HG02938 (cell line): Measurements from ENCODE around the gene CHD5.
A peak's percentile ranks its signal among the peaks of the same experiment; 100 is the strongest.

Experiments
- ATAC-seq: cut with Tn5 transposase; IDR thresholded peaks from one replicate; pipeline ENCODE4 v1.9.1; 2021; ENCODE audit warnings: mild to moderate bottlenecking, moderate library complexity; ENCODE audit not compliant: unreplicated experiment

Gene CHD5

DNA sequence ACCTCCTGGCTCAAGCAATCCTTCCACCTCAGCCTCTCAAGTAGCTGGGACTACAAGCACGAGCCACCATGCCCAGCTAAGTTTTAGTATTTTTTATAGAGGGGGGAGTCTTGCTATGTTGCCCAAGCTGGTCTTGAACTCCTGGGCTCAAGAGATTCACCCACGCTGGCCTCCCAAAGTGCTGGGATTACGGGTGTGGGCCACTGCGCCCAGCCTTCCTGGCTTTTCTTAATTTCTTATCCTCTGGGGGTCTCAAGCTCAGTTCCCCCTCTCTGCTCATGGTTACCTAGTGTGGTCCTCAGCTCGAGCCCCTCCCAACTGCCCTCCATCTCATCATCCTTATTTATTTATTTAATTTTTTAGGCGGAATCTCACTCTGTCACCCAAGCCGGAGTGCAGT is 22.1 kb upstream of the CHD5 start:
- no peak for ATAC-seq

DNA sequence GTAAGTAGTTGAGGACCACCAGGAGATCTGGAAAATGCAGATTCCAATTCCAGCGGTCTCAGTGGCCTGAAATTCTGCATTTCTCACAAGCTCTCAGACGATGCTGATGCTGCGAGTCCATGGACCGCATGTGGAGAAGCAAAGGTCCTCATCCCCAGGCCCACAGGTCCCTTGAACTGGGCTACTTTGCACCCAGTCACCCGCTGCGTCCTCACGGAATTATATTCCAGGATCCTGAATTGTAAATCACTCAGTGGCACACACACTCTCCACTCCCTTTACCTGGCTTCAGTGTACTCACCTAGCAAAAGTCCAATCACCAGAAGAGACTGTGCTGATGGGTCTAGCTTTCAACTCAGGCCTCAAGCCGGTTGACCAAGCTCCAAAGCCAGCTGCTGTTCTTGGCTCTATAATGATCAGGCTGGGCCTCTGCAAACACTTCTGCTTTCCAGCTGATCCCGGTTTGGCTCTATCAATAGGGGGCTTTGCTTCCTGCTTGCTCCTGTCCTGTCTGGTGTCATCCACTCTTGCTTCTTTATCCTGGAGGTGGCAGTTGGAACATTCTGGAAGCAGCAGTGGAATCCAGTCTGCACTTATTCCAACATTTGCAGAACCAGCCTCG is 20.2 kb upstream of the CHD5 start:
- no peak for ATAC-seq

GRCh38 chr1:6199298-6200187 is 19.4 kb upstream of the CHD5 start, which contains the start of gene RPL22:
RPL22 (minus strand) TSS chr1:6199595; CDS start chr1:6199573, 22 bp downstream.
- ATAC-seq, result peak; percentile 91

GRCh38 chr1:6198646-6199297 is 18.7 kb upstream of the CHD5 start:
- ATAC-seq, result peak; percentile 26

DNA sequence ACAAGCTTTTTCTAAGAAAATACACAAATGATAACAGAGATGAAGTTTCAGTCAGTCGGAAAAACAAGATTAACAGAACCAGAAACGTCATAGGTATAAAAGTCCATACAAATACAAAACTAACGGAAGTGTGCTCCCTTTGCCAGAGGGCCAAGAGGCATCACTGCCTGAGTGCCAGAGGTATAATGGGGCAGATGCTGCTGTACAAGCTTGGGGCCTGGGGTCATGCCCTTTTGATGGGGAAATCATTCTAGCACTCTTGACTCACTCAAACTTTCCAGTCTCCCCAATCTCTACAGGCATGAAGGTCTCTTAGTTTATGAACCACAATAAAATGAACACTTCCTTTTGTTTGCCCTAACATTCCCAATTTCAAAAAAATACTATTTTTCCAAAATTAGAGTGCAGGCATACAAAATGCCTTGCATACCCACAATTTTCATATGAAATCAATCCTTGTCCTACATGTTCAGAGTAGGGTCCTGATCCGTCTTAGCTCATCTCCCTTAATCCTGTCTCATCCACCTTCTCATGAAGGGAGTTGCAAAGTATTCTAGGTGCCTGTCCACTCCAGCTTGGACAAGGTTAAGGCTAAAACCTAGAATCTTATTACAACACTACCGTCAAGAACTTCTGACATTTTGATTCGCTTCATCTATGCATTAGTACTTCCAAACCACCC is 17.8 kb upstream of the CHD5 start:
- no peak for ATAC-seq

GRCh38 chr1:6191968-6192367 is 11.8 kb upstream of the CHD5 start:
- no peak for ATAC-seq

DNA sequence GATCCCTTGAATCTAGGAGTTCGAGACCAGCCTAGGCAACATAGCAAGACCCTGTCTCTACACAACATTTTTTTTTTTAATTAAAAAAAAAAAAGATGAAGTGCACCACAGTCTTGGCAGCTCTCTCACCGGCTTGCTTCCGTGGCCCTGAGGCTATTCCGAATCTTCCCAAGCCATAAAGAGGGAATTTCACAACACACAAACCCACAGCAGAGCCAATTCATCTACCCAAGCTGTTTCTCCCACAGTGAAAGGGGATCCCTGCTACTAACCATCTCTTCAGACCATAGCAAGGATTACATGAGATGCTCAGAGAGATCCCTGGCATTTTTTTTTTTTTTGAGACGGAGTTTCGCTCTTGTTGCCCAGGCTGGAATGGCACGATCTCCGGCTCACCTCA is 8.3 kb upstream of the CHD5 start:
- ATAC-seq, result no peak

DNA sequence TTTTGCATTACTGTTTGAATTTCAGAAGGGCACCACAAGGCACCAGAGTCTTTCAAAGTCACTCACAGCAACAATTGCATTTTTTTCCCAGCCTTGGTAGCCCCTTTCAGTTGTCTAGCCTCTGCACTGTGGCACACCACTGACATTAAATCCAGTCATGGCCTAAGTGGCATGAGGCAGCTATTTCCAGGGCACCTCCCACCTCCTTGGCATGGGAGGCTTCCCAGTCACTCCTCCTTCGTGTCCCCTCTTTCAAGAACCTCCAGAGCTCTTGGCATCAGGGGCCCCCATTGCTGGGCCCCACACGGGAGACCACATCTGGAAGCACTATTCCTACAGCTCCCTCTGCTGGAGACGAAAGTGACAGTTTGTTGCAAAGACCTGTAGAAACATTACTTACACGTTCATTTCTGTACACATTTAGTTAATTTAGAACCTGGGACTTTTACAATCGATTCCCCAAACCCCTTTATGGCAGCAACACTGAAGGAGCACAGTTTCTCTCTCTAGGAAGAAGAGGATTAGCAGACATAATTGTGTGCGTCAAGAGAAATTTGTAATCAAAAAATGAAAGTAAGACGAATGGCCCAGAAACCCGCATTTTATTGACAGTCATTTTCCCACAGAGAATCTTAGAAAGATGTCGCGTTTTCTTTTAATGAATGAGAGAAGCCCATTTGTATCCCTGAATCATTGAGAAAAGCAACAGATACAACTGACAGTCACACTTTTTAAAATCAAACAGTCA is 5.7 kb upstream of the CHD5 start:
- no peak for ATAC-seq

DNA sequence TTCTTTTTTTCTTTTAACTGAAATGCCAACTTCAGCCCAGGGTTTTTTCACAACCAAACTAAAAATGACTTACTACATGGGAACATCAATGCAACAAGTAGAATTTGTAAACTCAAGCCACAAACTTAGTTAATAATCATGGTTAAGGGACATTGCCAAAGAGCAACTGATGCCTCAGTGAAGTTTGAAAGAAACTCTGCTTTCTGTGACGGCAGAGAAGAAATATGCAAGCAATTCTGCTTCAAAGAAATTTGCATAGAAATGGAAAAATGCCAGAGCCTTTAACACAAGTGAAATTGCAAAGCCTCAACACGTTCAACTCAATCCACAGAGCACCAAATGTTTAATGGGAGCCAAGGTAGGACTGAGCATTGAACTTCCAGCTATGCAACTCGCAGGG is 5.0 kb upstream of the CHD5 start:
- no peak for ATAC-seq

DNA sequence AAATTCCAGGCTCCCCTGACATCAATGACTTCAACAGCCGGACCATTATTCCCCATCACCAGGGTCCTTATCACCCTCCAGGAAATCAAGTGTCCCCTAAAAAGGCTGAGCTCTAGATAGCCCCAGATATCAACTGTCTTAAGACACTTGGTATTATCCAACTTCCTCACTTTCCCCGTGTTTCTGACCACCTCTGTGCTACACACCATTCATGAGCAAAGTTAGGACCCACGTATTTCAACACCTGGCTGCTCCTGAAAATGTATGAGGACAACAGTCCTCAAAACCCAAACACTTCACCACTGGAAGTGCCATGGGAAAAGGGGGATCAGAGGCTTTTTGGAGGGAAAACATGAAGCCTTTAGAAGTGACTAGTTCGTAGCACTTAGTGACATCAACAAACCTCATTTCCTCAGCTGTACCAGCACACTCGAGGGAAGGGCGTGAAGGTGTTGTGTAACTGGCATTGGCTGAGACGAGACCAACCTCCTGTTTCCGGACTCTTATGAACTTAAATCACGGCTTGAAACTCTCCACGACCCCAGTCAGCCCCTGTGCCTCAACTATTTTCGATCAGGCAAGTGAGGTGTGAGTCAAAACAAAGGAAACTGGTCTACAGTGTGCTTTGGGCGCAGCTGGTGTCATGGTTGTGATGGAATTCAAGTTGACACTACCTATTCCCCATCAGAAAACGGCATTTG is 4.1 kb upstream of the CHD5 start:
- no peak for ATAC-seq

DNA sequence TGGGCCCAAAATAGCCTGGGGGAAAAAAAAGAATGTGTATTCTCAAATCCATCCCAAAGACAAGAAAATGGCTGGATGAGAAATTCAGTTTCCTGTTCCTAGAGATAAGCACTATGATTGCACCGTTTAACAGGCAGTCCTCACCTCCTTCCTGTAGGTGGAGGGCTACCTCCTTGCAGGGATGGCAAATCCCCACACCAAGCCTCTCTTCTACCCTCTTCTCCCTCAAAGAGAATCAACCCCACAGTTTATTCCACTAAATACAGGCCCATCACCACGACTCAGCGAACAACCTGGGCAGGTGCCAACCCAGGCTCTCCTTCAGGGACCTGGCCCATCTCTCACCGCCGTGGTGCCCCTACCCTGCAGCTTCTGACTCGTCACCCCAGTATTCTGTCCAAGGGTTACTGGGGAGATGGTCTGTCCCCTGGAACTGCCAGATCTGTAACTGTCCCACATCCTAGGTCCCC is 3.4 kb upstream of the CHD5 start:
- ATAC-seq, result no peak

- no peak for ATAC-seq
Observed at GRCh38 chr1:6181347-6181770, 1.2 kb upstream of the CHD5 start.

GRCh38 chr1:6180707-6181311 is 688 bp upstream of the CHD5 start:
- no peak for ATAC-seq

GRCh38 chr1:6179564-6180175 is 451 bp downstream of the CHD5 start:
- ATAC-seq, result no peak

DNA sequence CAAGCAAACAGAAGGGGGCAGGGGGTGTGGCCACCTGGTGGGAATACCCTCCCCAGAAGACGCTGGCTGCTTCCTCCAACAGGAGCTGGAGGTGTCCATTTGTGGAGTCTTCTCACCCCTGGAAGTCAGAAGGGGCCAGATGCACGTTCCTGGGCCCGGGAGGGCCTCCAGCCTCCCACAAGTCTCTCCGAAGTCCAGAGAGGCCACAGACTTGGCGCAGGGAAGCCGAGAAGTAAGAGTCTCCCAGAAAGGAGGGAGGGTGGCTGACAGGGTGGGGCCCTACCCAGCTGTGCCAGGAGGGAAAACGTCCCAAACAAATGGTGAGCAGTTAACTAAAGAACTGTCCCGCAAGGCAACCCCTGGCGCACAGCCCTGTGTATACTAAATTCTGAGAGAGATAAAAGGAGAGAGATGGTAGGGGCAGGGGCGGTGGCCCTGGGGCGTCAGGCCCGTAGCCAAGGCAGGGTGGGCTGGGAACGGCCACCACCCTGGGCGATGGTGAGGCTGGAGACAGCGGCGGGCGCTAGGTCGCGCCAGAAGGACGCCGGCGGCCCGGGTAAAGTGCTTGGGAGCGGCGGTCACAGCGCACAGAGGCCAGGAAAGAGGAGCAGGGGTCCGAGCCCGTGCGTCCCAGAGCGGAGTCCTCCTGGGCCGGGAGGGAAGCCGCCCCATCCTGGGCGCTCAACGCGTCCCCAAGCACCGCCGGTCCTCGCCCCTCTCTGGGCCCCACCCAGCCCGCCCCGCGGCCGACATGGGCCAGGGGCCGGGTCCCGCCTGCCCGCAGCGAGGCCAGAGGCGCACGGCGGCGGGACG is 1.2 kb downstream of the CHD5 start:
- ATAC-seq, result no peak

DNA sequence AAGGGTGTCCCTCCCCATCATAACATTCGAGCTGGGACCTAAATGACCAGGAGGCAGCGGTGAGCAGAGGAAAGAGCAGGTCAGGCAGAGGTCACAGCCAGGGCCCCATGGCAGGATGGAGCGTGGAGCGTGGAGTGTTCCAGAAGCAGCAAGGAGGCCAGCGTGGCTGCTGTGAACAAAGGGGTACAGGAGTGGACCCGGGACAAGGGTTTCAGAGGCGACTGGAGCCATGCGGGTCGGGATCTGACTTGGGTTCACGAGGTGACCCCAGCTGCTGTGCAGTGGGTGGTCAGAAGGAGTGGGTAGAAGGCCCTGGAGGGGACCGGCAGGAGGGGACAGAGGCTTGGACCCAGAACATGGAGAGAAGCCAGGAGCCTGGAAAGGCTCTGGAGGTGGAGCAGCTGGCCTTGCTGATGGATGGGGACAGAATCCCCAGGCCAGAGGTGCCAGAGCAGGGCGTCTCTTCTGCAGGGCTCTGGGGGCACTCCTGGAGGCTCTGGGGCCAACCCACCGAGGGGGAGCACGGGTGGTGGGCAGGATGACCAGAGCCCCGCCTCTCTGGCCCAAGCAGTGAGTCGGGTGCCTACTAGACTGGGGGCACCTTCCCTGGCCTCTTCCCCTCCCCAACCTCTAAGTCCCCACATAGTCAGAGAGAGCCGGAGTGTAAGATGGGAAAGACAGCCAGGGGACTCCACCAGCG is 2.3 kb downstream of the CHD5 start:
- ATAC-seq, result no peak

DNA sequence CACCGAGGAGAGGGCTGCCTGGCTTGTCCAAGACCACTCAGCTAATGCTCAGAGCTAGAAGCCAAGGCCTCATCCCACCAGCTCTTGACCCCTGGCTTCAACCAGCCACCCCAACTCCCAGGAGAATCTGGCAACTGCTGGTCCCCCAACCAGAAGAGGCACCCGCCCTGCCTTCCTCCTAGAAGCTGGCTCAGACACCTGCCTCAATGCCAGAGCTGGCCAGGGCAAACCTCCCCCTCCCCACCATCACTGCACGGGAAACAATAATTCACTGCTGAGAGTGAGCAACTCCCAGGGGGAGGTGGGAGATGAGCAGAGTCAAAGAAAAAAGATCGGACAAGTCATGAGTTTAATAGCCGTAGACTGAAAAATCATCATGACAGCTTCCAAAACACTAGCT is 3.3 kb downstream of the CHD5 start:
- no peak for ATAC-seq
